Measurements from ENCODE around the gene LINC01488.

LINC01488 gene

DNA sequence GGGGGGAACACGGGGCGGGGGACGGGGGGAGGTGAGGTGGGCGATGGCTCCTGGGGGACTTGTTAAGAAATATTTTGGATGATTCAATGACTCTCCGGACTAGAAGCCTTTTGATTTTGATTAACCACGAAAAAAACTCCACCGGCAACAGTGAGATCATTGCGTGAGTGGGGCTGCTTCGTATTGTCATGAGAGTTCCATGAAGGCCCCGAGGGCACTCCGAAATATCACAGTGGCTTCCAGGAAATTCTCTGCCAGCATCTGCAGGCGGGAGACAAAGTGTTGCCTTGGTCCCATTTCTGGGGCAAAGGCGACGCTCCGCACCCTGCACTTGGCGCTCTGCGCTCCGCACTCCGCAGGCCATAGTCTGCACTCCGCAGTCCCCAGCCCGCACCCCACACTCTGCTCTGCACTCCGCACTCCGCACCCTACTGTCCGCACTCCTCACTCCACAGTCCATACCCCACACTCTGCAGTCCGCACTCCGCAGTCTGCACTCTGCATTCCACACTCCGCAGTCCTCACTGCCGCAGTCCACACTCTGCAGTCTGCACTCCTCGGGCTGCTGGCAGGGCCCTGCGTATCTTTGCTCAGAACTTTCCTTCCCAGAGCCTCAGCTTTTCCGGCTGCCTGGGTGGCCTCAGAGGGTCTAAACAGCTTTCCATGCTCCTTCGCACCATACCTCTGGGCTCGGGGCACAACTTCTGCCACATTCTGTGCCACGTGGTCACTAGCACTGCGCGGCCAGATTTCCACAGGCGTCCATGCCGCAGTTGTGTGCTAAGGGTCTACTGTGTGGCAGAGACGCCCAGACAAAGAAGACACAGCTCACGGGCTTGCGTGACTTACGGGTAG, 61.1 kb downstream of the LINC01488 start:
- H3K9me2 ChIP-seq (replicated peaks; ENCODE audit: control insufficient read depth, low read length) = no peaks in the 10 kb centered on the region
- no peaks in the 10 kb centered on the region for H3K79me2 ChIP-seq (ENCODE audit: control insufficient read depth, low read length)
- TF ChIP-seq CTCF (IDR thresholded peaks at IDR 0.05; ENCODE audit: low read depth, low read length, poor library complexity, severe bottlenecking) (no peak), EZH2phosphoT487 (IDR thresholded peaks at IDR 0.05; ENCODE audit: borderline replicate concordance, low read length) (no peak)
- H3F3A ChIP-seq (ENCODE audit: control insufficient read depth, insufficient read depth) = no peaks in the 10 kb centered on the region
- no peaks in the 10 kb centered on the region for H3K4me1 ChIP-seq (ENCODE audit: control insufficient read depth, low read length)
- no peaks in the 10 kb centered on the region for H3K36me3 ChIP-seq (ENCODE audit: control insufficient read depth, low read length)
- no peak overlapping the region for H3K4me3 ChIP-seq (ENCODE audit: low read length)
- no peaks in the 10 kb centered on the region for H4K20me1 ChIP-seq (ENCODE audit: control insufficient read depth, insufficient read depth, low read depth, low read length)
- H3K4me2 ChIP-seq (ENCODE audit: low read length) = no peak overlapping the region
- H3K27ac ChIP-seq (ENCODE audit: low read depth, low read length) = no peak overlapping the region
- H3K27me3 ChIP-seq (ENCODE audit: control insufficient read depth, low read length) = no peaks in the 10 kb centered on the region
- H3K9me3 ChIP-seq (ENCODE audit: control insufficient read depth, insufficient read depth, low read length) = no peaks in the 10 kb centered on the region

Measured in DOHH2 (cell line).